Esophagus muscularis mucosa (tissue), 4 donors: ENCODE results near the gene CEMIP2. TPM values are rescaled to one million over a fixed set of nuclear protein-coding genes. Genes with fewer than 3 reads are reported as not detected.
"Not testable (repeated sequence)": the region's sequence is repeated elsewhere in the genome, so short reads cannot be mapped to it uniquely, and the experiment has no call there.

ENCODE experiments used
- DNase-seq: peaks from one replicate; pipeline ENCODE4 v3.0.0-alpha.2; 2017; ENCODE audit errors: extremely low spot score
- H3K27ac ChIP-seq, 4 donors: fragments of 200-600 bp; sonication (generic); replicated peaks in 1 of 4; 1 replicate in 3 of 4; 2 replicates in 1 of 4; pipeline ENCODE4 v1.5.1; 2016 to 2019; ENCODE audit warnings: mild to moderate bottlenecking in 1 of 4
- H3K27me3 ChIP-seq, 4 donors: fragments of 200-600 bp; sonication (generic); one replicate each; pipeline versions ENCODE4 v1.5.1 to v1.6.0; 2016 to 2019
- H3K36me3 ChIP-seq, 4 donors: fragments of 200-600 bp; sonication (generic); one replicate each; pipeline ENCODE4 v1.5.1; 2016 to 2019
- H3K4me1 ChIP-seq, 4 donors: fragments of 200-600 bp; sonication (generic); one replicate each; pipeline ENCODE4 v1.5.1; 2016 to 2019
- H3K4me3 ChIP-seq, 4 donors: fragments of 200-600 bp; sonication (generic); 1 replicate in 2 of 4; 2 replicates in 2 of 4; pipeline ENCODE4 v1.5.1; 2016 to 2019; ENCODE audit warnings: mild to moderate bottlenecking in 4 of 4, moderate library complexity in 1 of 4
- H3K9me3 ChIP-seq, 4 donors: fragments of 200-600 bp; sonication (generic); 1 replicate in 3 of 4; 2 replicates in 1 of 4; pipeline ENCODE4 v1.5.1; 2016 to 2019
- CTCF ChIP-seq, 3 experiments: fragments of 200-600 bp in 2 of 3; fragments of 450-650 bp in 1 of 3; sonication (generic) in 2 of 3; IDR thresholded peaks; one replicate each; pipeline ENCODE4 v1.5.1; 2017 to 2019; ENCODE audit warnings: antibody characterized with exemption in 3 of 3, mild to moderate bottlenecking in 2 of 3, moderate library complexity in 1 of 3
- EP300 ChIP-seq: sonication (generic); formaldehyde crosslinking; IDR thresholded peaks from one replicate; pipeline ENCODE4 v1.6.1; 2017; ENCODE audit warnings: antibody characterized with exemption
- POLR2A ChIP-seq: fragments of 450-650 bp; IDR thresholded peaks from one replicate; pipeline ENCODE4 v1.6.1; 2017; ENCODE audit warnings: antibody characterized with exemption, moderate library complexity, mild to moderate bottlenecking, low read depth
- POLR2AphosphoS5 ChIP-seq, 2 donors: sonication (generic); formaldehyde crosslinking; IDR thresholded peaks; one replicate each; pipeline ENCODE4 v1.6.1; 2017; ENCODE audit warnings: antibody characterized with exemption in 2 of 2
- WGBS: methylation state at CpG from one replicate; pipeline ENCODE4 v1.1.5; 2018; 5-methylcytosine and 5-hydroxymethylcytosine counted together
- intact Hi-C: fragments of 100-400 bp; cut with DNase I; formaldehyde crosslinking; loops from one replicate; pipeline ENCODE4 v1.15.1; 2023
- total RNA-seq, 4 donors: library from RNA; depleted of rRNA; stranded (reverse); fragments of >200 nt; gene quantifications; one replicate each; pipeline versions ENCODE4 v1.1.0 to v1.2.1, GENCODE V29; 2016

Gene CEMIP2
- total RNA-seq, 4 donors from 2014 or later: 18.5 to 144 (median 26.8) TPM

- intact Hi-C loops: no loop called here
- Histone ChIP-seq H3K36me3 (no peaks in the 10 kb centered on the region), H3K4me1 (no peaks in the 10 kb centered on the region), H3K27ac (peak overlapping the region in 1 of 4 donors; percentile 9), H3K9me3 (no peaks in the 10 kb centered on the region), H3K4me3 (no peak overlapping the region), H3K27me3 (no peaks in the 10 kb centered on the region)
- peak in 1 of 3 experiments; percentile 5 for TF ChIP-seq CTCF (IDR thresholded peaks at IDR 0.05)
- peak in 1 of 2 donors; percentile 23 for TF ChIP-seq POLR2AphosphoS5 (IDR thresholded peaks at IDR 0.05)
- TF ChIP-seq POLR2A: no peak
- WGBS: 58% methylated on average over 4 of the region's 4 CpGs
- DNase-seq: no peak
Observed at GRCh38 chr9:71812385-71812784, 44.1 kb upstream of the CEMIP2 start.

GRCh38 chr9:71808068-71808467 is 39.8 kb upstream of the CEMIP2 start:
- Histone ChIP-seq H3K4me3 (no peak overlapping the region), H3K4me1 (peaks cover 0 to 7% (median 0%) of the 10 kb centered on the region in 4 donors), H3K27ac (no peak overlapping the region), H3K27me3 (no peaks in the 10 kb centered on the region), H3K9me3 (no peaks in the 10 kb centered on the region), H3K36me3 (no peaks in the 10 kb centered on the region)
- WGBS: 86% methylated on average over 2 of the region's 2 CpGs
- TF ChIP-seq EP300 (no peak), CTCF (IDR thresholded peaks at IDR 0.05) (no peak), POLR2AphosphoS5 (IDR thresholded peaks at IDR 0.05) (no peak), POLR2A (no peak)
- no peak for DNase-seq
- intact Hi-C loops: no loop called here

GRCh38 chr9:71806901-71807307 is 38.6 kb upstream of the CEMIP2 start:
- H3K9me3 ChIP-seq: no peaks in the 10 kb centered on the region
- intact Hi-C loops: loop anchor here (2.0 kb wide), 1 partner anchor 218 kb away; no protein-coding TSS in a partner anchor
- TF ChIP-seq POLR2A (no peak), CTCF (IDR thresholded peaks at IDR 0.05) (peak; percentile 82 to 94 (median 86))
- no peak overlapping the region for H3K4me3 ChIP-seq
- no peak overlapping the region for H3K27ac ChIP-seq
- no peaks in the 10 kb centered on the region for H3K36me3 ChIP-seq
- DNase-seq: no peak
- H3K27me3 ChIP-seq: no peaks in the 10 kb centered on the region
- H3K4me1 ChIP-seq: peaks cover 0 to 7% (median 0%) of the 10 kb centered on the region in 4 donors
- 27% methylated on average over 1 of the region's 1 CpG for WGBS

GRCh38 chr9:71805096-71805495 is 36.8 kb upstream of the CEMIP2 start:
- not testable (repeated sequence) for H3K36me3 ChIP-seq, H3K4me3 ChIP-seq, H3K9me3 ChIP-seq

GRCh38 chr9:71801826-71802225 is 33.5 kb upstream of the CEMIP2 start:
- Histone ChIP-seq H3K9me3 (no peaks in the 10 kb centered on the region), H3K27ac (no peak overlapping the region), H3K36me3 (no peaks in the 10 kb centered on the region), H3K4me1 (peaks cover 0 to 2% (median 0%) of the 10 kb centered on the region in 4 donors), H3K4me3 (no peak overlapping the region), H3K27me3 (no peaks in the 10 kb centered on the region)
- DNase-seq: no peak
- intact Hi-C loops: no loop called here
- WGBS: 82% methylated on average over 3 of the region's 3 CpGs
- TF ChIP-seq POLR2AphosphoS5 (IDR thresholded peaks at IDR 0.05) (no peak), EP300 (no peak), POLR2A (no peak), CTCF (IDR thresholded peaks at IDR 0.05) (no peak)

More at GRCh38 chr9:71805096-71805495, 36.8 kb upstream of the CEMIP2 start:
- WGBS: 40% methylated on average over 1 of the region's 1 CpG
- intact Hi-C loops, H3K27ac ChIP-seq, H3K4me1 ChIP-seq, H3K27me3 ChIP-seq, DNase-seq: not testable (repeated sequence)
